ENCODE results near the gene MACROD1.

Gene MACROD1

DNA sequence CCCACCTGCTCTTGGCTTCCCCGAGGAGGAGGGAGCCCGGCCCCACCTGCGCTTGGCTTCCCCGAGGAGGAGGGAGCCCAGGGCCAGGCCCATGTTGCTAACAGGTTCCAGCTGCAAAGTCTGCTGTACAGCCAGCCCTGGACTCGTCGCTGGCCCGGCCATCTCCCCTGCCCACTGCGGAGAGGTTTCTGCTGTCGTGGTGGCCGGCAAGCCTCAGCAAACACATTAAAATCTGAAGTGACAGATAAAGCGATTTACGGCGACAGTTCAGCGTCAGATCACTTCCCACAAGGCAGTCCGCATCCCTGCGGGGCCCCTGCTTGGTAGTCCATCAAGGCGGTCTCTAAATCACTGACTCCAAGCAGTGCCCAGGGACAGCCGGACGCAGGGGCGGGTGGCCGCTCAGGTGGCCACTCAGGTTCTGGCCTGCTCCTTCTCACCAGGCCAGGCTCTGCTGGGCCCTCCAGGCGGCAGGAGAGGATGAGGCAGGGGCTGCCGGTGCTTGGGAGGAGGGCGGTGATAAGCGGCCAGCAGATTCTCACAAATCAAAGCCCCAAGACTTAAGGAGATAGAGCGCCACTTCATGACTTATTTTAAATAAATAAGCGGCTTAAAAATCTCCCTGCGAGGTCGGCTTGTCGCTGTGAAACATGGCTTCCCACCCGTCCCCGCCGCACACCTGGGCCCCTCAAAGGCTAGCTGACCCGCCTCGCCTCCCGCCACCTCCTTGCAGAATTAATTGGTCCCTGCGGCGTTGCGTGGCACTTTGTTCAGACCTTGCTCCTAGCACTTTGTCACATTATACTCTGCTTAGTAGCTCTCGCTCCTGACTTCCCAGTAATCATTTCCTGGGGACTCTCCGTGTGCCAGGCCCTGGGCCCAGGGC lies 21.1 kb downstream of the MACROD1 start:
- TF ChIP-seq, protein P1, sequence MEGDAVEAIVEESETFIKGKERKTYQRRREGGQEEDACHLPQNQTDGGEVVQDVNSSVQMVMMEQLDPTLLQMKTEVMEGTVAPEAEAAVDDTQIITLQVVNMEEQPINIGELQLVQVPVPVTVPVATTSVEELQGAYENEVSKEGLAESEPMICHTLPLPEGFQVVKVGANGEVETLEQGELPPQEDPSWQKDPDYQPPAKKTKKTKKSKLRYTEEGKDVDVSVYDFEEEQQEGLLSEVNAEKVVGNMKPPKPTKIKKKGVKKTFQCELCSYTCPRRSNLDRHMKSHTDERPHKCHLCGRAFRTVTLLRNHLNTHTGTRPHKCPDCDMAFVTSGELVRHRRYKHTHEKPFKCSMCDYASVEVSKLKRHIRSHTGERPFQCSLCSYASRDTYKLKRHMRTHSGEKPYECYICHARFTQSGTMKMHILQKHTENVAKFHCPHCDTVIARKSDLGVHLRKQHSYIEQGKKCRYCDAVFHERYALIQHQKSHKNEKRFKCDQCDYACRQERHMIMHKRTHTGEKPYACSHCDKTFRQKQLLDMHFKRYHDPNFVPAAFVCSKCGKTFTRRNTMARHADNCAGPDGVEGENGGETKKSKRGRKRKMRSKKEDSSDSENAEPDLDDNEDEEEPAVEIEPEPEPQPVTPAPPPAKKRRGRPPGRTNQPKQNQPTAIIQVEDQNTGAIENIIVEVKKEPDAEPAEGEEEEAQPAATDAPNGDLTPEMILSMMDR (IDR thresholded peaks at IDR 0.05; ENCODE audit: low read depth, low read length) = no peak
- no peak for DNase-seq (ENCODE audit: low read depth in 2 of 2)
- no peak overlapping the region for H3K4me3 ChIP-seq (replicated peaks in 1 of 2; ENCODE audit: low read depth in 2 of 2, low read length in 2 of 2)

DNA sequence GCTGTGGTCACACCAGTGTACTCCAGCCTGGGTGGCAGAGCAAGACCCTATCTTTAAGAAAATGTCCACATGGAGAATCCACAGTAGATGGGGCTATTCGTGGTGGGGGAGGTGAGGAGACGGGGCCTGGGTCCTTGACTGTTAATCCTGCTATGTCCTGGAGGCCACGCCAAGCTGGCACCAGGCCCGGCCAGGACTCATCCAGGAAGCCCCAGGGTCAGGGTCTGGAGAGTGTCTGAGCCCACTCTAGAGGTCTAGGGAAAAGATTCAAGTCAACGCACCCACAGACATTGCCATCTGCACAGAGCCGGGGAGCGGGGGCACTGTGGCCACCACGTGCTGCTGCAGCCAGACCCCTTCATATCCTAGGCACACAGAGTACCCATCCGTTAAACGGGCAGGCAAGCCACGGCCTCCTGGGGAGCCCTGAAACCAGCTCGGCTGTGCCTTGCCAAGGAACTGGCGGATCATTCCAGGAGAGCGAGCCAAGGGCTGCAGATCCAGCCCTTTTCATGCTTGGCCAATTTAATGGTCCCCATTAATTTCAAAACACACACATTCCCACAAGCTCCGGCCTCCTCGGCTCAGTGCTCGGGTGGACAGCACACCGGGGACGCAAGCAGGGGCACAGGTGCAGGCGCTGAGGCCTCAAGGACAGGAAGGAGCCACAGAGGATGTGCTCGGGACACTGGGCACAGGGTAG lies 24.7 kb downstream of the MACROD1 start:
- TF ChIP-seq, protein P1 (IDR thresholded peaks at IDR 0.05; ENCODE audit: low read depth, low read length) = no peak
- H3K4me3 ChIP-seq (replicated peaks in 1 of 2; ENCODE audit: low read depth in 2 of 2, low read length in 2 of 2) = no peak overlapping the region
- no peak for DNase-seq (ENCODE audit: low read depth in 2 of 2)

DNA sequence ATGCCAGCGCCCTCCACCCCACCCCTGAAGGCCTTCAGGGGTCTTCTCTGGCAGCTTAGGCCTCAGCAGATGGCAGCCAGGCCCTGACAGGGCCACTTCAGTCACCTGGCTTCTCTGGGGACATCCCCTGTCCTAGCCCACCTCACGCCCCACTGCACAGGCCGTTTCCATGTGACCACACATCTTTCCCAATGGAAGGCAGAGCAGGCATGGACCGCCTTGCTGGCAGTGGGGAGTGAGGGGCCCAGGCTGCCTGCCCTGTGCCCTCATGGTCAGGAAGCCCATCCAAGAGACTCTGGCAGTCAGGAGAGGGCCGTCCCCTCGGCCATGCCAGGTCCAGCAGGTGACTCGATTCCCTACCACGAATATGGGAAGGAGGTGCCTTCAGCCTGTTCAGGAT lies 25.8 kb downstream of the MACROD1 start:
- TF ChIP-seq, protein P1 (IDR thresholded peaks at IDR 0.05; ENCODE audit: low read depth, low read length) = no peak
- DNase-seq (ENCODE audit: low read depth in 2 of 2) = no peak
- H3K4me3 ChIP-seq (replicated peaks in 1 of 2; ENCODE audit: low read depth in 2 of 2, low read length in 2 of 2) = no peak overlapping the region

DNA sequence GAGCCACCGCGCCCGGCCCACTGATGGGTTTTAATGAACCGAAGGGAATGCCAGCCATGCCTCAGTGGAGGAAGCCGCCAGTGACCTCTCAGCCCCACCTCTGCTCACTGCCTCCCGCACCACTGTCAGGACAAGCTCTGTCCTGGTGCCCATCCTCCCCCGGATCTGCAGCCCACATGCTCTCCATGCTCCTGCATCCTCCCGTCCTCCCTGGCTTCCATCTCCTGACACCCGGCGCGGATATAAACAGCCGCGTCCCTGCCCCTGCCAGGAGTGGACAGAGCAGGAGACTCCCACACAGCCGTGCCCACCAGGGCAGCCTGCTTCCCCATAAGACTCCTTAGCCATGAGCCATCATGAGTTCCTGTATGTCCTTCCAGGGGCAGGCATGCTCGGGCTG lies 26.9 kb downstream of the MACROD1 start:
- H3K4me3 ChIP-seq (replicated peaks in 1 of 2; ENCODE audit: low read depth in 2 of 2, low read length in 2 of 2) = no peak overlapping the region
- TF ChIP-seq, protein P1 (IDR thresholded peaks at IDR 0.05; ENCODE audit: low read depth, low read length) = no peak
- DNase-seq (ENCODE audit: low read depth in 2 of 2) = no peak

DNA sequence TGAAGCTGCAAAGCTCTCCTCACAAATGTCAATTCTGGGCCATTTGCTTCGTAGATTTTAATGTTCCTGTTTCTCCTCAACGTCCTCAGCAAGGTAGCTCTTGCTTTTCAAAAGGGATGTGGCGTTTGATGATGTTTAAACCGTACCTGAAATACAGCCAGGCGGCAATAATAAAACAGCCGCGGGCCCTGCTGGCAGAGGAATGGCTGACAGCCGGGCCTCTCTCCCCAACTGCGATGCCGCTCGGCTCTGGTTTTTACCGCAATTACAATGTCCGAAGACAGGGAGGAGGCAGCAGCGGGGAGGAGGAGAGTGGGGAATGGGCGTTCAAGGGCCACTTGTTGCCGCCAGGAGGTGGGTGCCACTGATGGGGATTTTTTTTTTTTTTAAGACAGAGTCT lies 27.5 kb downstream of the MACROD1 start:
- no peak for DNase-seq (ENCODE audit: low read depth in 2 of 2)
- H3K4me3 ChIP-seq (replicated peaks in 1 of 2; ENCODE audit: low read depth in 2 of 2, low read length in 2 of 2) = no peak overlapping the region
- TF ChIP-seq, protein P1 (IDR thresholded peaks at IDR 0.05; ENCODE audit: low read depth, low read length) = no peak

DNA sequence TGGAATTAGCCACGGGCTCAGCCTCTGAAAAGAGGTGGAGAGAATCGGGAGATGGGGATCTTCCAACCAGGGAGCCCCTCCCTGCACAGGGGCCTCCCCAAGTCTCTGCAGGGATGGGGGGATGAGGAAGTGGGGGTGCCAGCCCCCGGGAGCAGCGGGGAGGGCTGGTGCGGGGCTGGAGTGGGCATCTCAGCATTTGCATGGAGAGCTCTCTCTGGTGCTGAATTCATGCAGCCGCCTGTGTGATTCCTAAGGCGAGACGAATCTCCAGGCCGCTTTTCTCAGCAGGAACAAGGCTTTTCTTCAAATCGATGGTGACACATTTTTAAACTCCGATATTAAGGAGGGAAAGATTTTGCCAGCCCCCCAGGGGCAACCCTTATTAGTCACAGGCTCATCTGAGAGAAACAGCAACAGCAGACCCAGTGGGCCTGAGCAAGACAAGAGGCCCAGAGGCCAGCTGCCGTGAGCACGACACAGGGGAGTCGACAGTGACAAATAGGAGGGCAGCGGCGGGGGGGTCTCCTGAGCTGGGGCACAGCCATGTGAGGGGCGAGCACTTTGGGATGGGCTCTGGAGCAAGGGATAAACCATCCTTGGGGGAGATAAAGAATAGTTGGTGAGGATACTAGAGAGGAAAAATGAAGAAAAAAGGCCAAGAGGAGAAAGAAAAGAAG lies 29.0 kb downstream of the MACROD1 start:
- no peak overlapping the region for H3K4me3 ChIP-seq (replicated peaks in 1 of 2; ENCODE audit: low read depth in 2 of 2, low read length in 2 of 2)
- TF ChIP-seq, protein P1 (IDR thresholded peaks at IDR 0.05; ENCODE audit: low read depth, low read length) = no peak
- no peak for DNase-seq (ENCODE audit: low read depth in 2 of 2)
